Panc1 (cell line): ENCODE results near the gene JAG1. TPM values are rescaled to one million over a fixed set of nuclear protein-coding genes. Genes with fewer than 3 reads are reported as not detected.

Experiments used
- ATAC-seq: fragments of 200-7000 bp; cut with Tn5 transposase; 2 replicates; pipeline ENCODE4 v1.9.1; 2020; ENCODE audit warnings: mild to moderate bottlenecking, moderate library complexity
- BruUV-seq: library from RNA; stranded (reverse); fragments of 400-500 nt; replicated peaks from 2 replicates; lab custom pipeline; 2021; lab: Mats Ljungman, UMichigan
- CTCF ChIA-PET: fragments of 300-600 bp; sonication (Branson Sonifier 250); formaldehyde crosslinking; loops from one replicate; lab custom pipeline; 2022; ENCODE audit warnings: antibody characterized with exemption; lab: Charles Lee
- POLR2A ChIA-PET: fragments of 300-600 bp; sonication (Branson Sonifier 250); formaldehyde crosslinking; loops from one replicate; lab custom pipeline; 2022; ENCODE audit warnings: antibody characterized with exemption; lab: Charles Lee
- DNase-seq: peaks from one replicate; pipeline ENCODE4 v3.0.0-alpha.2; 2010; ENCODE audit warnings: low read depth, low spot score
- H3K27ac ChIP-seq: 2 replicates; pipeline ENCODE4 v1.5.1; 2011; ENCODE audit warnings: mild to moderate bottlenecking, low read length, inconsistent platforms
- H3K27me3 ChIP-seq: fragments of 200-500 bp; sonication (Bioruptor generic); 2 replicates; pipeline ENCODE4 v1.6.0; 2014; ENCODE audit warnings: low read length, inconsistent platforms; ENCODE audit not compliant: control insufficient read depth, insufficient read depth
- H3K36me3 ChIP-seq: fragments of 200-500 bp; sonication (Bioruptor generic); 2 replicates; pipeline ENCODE4 v1.5.1; 2014; ENCODE audit warnings: inconsistent platforms, mild to moderate bottlenecking, low read length, moderate library complexity; ENCODE audit not compliant: control insufficient read depth, insufficient read depth
- H3K4me1 ChIP-seq: 2 replicates; pipeline ENCODE4 v1.5.1; 2011; ENCODE audit warnings: inconsistent platforms, mild to moderate bottlenecking, low read length, moderate library complexity; ENCODE audit not compliant: control insufficient read depth, insufficient read depth
- H3K4me3 ChIP-seq, 2 experiments: 2 replicates each; pipeline ENCODE4 v1.5.1; 2011 to 2012; ENCODE audit warnings: low read depth in 2 of 2, low read length in 2 of 2, mild to moderate bottlenecking in 2 of 2, inconsistent platforms in 1 of 2, moderate library complexity in 1 of 2
- H3K9me3 ChIP-seq: fragments of 200-500 bp; sonication (Bioruptor generic); 2 replicates; pipeline ENCODE4 v1.5.1; 2014; ENCODE audit warnings: low read depth, mild to moderate bottlenecking, inconsistent platforms, low read length, moderate library complexity; ENCODE audit not compliant: control insufficient read depth, insufficient read depth
- POLR2AphosphoS5 ChIP-seq: IDR thresholded peaks from 2 replicates; pipeline ENCODE4 v1.6.1; 2012; ENCODE audit warnings: mild to moderate bottlenecking, low read depth, low read length, moderate library complexity
- SIN3A ChIP-seq: IDR thresholded peaks from 2 replicates; pipeline ENCODE4 v1.6.1; 2012; ENCODE audit warnings: low read depth, mild to moderate bottlenecking, low read length, moderate library complexity, borderline replicate concordance; ENCODE audit not compliant: insufficient read depth
- TCF7L2 ChIP-seq: IDR thresholded peaks from 2 replicates; pipeline ENCODE4 v1.6.1; 2011; ENCODE audit warnings: mild to moderate bottlenecking, low read depth, low read length, inconsistent platforms
- in situ Hi-C: cut with HindIII; loops from 2 replicates; pipeline ENCODE4 v1.10.0; 2016; ENCODE audit warnings: low sequenced_read_pairs, low pct_unique_long_range_greater_than_20kb
- intact Hi-C: fragments of 100-400 bp; cut with micrococcal nuclease; formaldehyde crosslinking; loops from one replicate; pipeline ENCODE4 v1.10.0; 2022; ENCODE audit not compliant: unreplicated experiment
- total RNA-seq: library from RNA; stranded (reverse); gene quantifications from one replicate; pipeline ENCODE4 v1.2.1, GENCODE V29; 2021; ENCODE audit not compliant: unreplicated experiment
- TF ChIP-seq, protein P1 (sequence below), 2 experiments: IDR thresholded peaks; 2 replicates each; pipeline ENCODE4 v1.6.1; 2011 to 2012; ENCODE audit warnings: low read depth in 2 of 2, control low read depth in 1 of 2, low read length in 1 of 2, mild to moderate bottlenecking in 1 of 2, moderate library complexity in 1 of 2; ENCODE audit not compliant: insufficient read depth in 1 of 2
- TF ChIP-seq, protein P2 (sequence below): fragments of 450-650 bp; IDR thresholded peaks from 2 replicates; pipeline ENCODE4 v1.5.1; 2017; ENCODE audit warnings: mild to moderate bottlenecking

Gene JAG1
- total RNA-seq, 1 experiment from 2014 or later, result 21.2 TPM

DNA sequence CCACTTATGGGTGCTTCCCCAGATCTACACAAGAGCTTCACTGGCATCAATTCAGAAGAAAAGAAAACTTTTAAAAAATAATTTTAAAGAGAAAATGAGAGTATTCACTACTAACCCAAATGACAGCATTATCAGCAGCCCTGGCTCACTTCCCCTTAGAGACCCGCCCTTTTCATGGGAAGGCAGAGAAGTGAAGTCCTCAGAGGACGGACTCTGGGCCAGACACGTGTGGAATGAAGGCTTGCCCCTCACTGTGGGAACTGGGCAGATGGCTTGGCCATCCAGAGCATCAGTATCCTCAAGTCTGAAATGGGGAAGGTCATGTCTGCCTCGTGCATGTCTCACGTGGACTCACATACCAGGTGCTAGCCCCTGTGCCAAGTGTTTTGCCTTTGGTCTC is 63.5 kb downstream of the JAG1 start:
- ATAC-seq (no peak), DNase-seq (no peak)
- Histone ChIP-seq H3K36me3 (no peaks in the 10 kb centered on the region), H3K9me3 (no peaks in the 10 kb centered on the region), H3K4me3 (no peak overlapping the region), H3K27ac (no peak overlapping the region), H3K4me1 (peaks cover 1% of the 10 kb centered on the region; the same call in 1 of the 2 replicates), H3K27me3 (no peaks in the 10 kb centered on the region)
- TF ChIP-seq, protein P1, sequence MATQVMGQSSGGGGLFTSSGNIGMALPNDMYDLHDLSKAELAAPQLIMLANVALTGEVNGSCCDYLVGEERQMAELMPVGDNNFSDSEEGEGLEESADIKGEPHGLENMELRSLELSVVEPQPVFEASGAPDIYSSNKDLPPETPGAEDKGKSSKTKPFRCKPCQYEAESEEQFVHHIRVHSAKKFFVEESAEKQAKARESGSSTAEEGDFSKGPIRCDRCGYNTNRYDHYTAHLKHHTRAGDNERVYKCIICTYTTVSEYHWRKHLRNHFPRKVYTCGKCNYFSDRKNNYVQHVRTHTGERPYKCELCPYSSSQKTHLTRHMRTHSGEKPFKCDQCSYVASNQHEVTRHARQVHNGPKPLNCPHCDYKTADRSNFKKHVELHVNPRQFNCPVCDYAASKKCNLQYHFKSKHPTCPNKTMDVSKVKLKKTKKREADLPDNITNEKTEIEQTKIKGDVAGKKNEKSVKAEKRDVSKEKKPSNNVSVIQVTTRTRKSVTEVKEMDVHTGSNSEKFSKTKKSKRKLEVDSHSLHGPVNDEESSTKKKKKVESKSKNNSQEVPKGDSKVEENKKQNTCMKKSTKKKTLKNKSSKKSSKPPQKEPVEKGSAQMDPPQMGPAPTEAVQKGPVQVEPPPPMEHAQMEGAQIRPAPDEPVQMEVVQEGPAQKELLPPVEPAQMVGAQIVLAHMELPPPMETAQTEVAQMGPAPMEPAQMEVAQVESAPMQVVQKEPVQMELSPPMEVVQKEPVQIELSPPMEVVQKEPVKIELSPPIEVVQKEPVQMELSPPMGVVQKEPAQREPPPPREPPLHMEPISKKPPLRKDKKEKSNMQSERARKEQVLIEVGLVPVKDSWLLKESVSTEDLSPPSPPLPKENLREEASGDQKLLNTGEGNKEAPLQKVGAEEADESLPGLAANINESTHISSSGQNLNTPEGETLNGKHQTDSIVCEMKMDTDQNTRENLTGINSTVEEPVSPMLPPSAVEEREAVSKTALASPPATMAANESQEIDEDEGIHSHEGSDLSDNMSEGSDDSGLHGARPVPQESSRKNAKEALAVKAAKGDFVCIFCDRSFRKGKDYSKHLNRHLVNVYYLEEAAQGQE (IDR thresholded peaks at IDR 0.05; ENCODE audit: insufficient read depth in 1 of 2, low read depth in 2 of 2, low read length in 1 of 2), result no peak
- TF ChIP-seq SIN3A (no peak), TCF7L2 (no peak), POLR2AphosphoS5 (no peak)
- TF ChIP-seq, protein P2, sequence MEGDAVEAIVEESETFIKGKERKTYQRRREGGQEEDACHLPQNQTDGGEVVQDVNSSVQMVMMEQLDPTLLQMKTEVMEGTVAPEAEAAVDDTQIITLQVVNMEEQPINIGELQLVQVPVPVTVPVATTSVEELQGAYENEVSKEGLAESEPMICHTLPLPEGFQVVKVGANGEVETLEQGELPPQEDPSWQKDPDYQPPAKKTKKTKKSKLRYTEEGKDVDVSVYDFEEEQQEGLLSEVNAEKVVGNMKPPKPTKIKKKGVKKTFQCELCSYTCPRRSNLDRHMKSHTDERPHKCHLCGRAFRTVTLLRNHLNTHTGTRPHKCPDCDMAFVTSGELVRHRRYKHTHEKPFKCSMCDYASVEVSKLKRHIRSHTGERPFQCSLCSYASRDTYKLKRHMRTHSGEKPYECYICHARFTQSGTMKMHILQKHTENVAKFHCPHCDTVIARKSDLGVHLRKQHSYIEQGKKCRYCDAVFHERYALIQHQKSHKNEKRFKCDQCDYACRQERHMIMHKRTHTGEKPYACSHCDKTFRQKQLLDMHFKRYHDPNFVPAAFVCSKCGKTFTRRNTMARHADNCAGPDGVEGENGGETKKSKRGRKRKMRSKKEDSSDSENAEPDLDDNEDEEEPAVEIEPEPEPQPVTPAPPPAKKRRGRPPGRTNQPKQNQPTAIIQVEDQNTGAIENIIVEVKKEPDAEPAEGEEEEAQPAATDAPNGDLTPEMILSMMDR, result no peak
- BruUV-seq, result no TSS peak
- intact Hi-C loops (no loop called here), in situ Hi-C loops (no loop called here)
- ChIA-PET CTCF (no interaction called here), POLR2A (no interaction called here)

DNA sequence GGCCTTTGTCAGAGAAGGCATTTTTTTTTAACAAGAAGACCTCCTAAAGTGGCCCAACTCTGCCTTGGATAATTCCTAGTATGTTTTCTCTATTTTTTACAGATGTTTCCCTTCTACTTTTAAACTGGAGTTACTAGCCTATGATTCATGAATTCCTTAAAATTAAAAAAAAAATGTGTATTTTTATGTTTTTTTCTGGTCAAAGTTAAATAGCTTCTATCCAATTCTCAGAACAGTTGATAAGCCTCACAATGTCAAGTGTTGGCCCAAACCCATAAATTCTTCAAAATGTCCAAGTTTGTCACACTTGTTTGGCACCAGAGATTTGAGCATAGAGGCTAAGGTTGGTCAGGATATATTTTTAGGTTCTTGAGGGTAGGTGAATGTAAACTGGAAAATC is 64.0 kb downstream of the JAG1 start:
- intact Hi-C loops, result no loop called here
- H3K4me3 ChIP-seq, result no peak overlapping the region
- no peaks in the 10 kb centered on the region for H3K27me3 ChIP-seq
- H3K27ac ChIP-seq, result no peak overlapping the region
- TF ChIP-seq, protein P2, result no peak
- TF ChIP-seq POLR2AphosphoS5 (no peak), TCF7L2 (no peak), SIN3A (no peak)
- TF ChIP-seq, protein P1 (IDR thresholded peaks at IDR 0.05; ENCODE audit: insufficient read depth in 1 of 2, low read depth in 2 of 2, low read length in 1 of 2), result no peak
- ChIA-PET POLR2A (no interaction called here), CTCF (no interaction called here)
- ATAC-seq, result no peak
- in situ Hi-C loops, result no loop called here
- H3K36me3 ChIP-seq, result no peaks in the 10 kb centered on the region
- no peak for DNase-seq
- H3K9me3 ChIP-seq, result no peaks in the 10 kb centered on the region
- BruUV-seq, result no TSS peak
- peaks cover 5% of the 10 kb centered on the region; the same call in 1 of the 2 replicates for H3K4me1 ChIP-seq
